Activated T-cell treated with anti-CD3 and anti-CD28 coated beads for 4 hours (primary cell): ENCODE data around the gene DRD5.
"Not testable (repeated sequence)": the region's sequence is repeated elsewhere in the genome, so short reads cannot be mapped to it uniquely, and the experiment has no call there.

Source experiments
- DNase-seq: peaks from one replicate; pipeline ENCODE4 v3.0.0-alpha.2; 2020

The DRD5 gene

GRCh38 chr4:9781343-9782135, at the start of gene DRD5:
Gene DRD5 (plus strand): TSS chr4:9781634. CDS start chr4:9782030, 396 bp downstream.
- DNase-seq: no peak

- not testable (repeated sequence) for DNase-seq
Observed at GRCh38 chr4:9732256-9732655, 49.2 kb upstream of the DRD5 start.

GRCh38 chr4:9735515-9735914, 45.9 kb upstream of the DRD5 start:
- DNase-seq: no peak

GRCh38 chr4:9737280-9737679, 44.2 kb upstream of the DRD5 start:
- DNase-seq: not testable (repeated sequence)

- DNase-seq: not testable (repeated sequence)
Observed at GRCh38 chr4:9743789-9744188, 37.6 kb upstream of the DRD5 start.

GRCh38 chr4:9745782-9746181, 35.7 kb upstream of the DRD5 start:
- DNase-seq: no peak

GRCh38 chr4:9758641-9759317, 22.7 kb upstream of the DRD5 start:
- no peak for DNase-seq

- peak; percentile 5 for DNase-seq
Observed at GRCh38 chr4:9762823-9763475, 18.5 kb upstream of the DRD5 start.

- DNase-seq: no peak
Observed at GRCh38 chr4:9764155-9764696, 17.2 kb upstream of the DRD5 start.

GRCh38 chr4:9765091-9765490, 16.3 kb upstream of the DRD5 start:
- DNase-seq: no peak

- no peak for DNase-seq
Observed at GRCh38 chr4:9769321-9769720, 12.1 kb upstream of the DRD5 start.

- no peak for DNase-seq
Observed at GRCh38 chr4:9771034-9771433, 10.4 kb upstream of the DRD5 start.

GRCh38 chr4:9773471-9773870, 8.0 kb upstream of the DRD5 start:
- no peak for DNase-seq

GRCh38 chr4:9782136-9782436, 652 bp downstream of the DRD5 start:
- no peak for DNase-seq

- DNase-seq: not testable (repeated sequence)
Observed at GRCh38 chr4:9785891-9786290, 4.5 kb downstream of the DRD5 start.

GRCh38 chr4:9792381-9792780, 10.9 kb downstream of the DRD5 start:
- DNase-seq: no peak

- not testable (repeated sequence) for DNase-seq
Observed at GRCh38 chr4:9796641-9797040, 15.2 kb downstream of the DRD5 start.

- no peak for DNase-seq
Observed at GRCh38 chr4:9800848-9801247, 19.4 kb downstream of the DRD5 start.

- DNase-seq: no peak
Observed at GRCh38 chr4:9804918-9805317, 23.5 kb downstream of the DRD5 start.

GRCh38 chr4:9808077-9808476, 26.6 kb downstream of the DRD5 start:
- DNase-seq: no peak

GRCh38 chr4:9811806-9812205, 30.4 kb downstream of the DRD5 start:
- no peak for DNase-seq

- DNase-seq: no peak
Observed at GRCh38 chr4:9812501-9813340, 31.3 kb downstream of the DRD5 start.

- no peak for DNase-seq
Observed at GRCh38 chr4:9816285-9816684, 34.9 kb downstream of the DRD5 start.
